ENCODE data around the gene PER1. TPM values are rescaled to one million over a fixed set of nuclear protein-coding genes. Genes with fewer than 3 reads are reported as not detected.

Gene PER1
- total RNA-seq, 4 donors from 2014 or later, result 33.6 to 95.0 (median 56.3) TPM

DNA sequence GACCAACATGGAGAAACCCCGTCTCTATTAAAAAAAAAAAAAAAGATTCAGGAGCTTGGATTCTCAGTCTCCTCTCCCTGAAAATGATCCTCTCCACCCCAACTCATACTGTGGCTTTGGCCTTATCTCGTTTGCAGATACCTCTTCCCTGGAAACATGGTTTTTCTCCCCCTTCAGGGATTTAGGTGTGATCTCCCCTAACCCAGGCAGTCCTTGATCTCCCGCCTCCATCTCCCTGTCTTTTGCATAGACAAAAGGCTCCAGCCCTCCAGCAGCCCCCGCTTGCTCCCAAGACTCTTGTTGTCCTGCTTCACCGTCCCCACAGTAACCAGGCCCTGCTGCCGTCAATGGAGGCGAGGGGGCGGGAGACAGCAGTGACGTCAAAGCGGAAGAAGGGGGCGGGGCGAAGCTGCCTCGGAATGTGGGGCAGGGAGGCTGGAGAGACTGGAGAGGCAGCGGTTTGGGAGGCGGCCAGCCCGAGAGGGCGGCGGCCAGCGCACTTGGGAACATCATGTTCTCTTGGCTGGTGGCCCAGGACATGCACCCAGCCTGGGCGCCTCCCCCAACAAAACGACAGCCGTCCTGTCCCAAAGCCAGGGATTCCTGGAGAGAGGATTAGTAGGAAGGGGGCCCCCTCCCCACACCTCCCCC is 1.9 kb upstream of the PER1 start:
- no peaks in the 10 kb centered on the region for H3K27me3 ChIP-seq
- peak overlapping the region; percentile 66 to 94 (median 82) for H3K4me3 ChIP-seq
- intact Hi-C loops (cut with DNase I), result no loop called here
- H3K4me1 ChIP-seq, result peaks cover 28 to 82% (median 48%) of the 10 kb centered on the region in 3 donors
- 2 to 12% methylated on average over 8 to 11 of the region's 22 CpGs for WGBS, 2 donors
- DNase-seq, result peak; percentile 78
- H3K9me3 ChIP-seq, result no peaks in the 10 kb centered on the region
- TF ChIP-seq, protein P1, sequence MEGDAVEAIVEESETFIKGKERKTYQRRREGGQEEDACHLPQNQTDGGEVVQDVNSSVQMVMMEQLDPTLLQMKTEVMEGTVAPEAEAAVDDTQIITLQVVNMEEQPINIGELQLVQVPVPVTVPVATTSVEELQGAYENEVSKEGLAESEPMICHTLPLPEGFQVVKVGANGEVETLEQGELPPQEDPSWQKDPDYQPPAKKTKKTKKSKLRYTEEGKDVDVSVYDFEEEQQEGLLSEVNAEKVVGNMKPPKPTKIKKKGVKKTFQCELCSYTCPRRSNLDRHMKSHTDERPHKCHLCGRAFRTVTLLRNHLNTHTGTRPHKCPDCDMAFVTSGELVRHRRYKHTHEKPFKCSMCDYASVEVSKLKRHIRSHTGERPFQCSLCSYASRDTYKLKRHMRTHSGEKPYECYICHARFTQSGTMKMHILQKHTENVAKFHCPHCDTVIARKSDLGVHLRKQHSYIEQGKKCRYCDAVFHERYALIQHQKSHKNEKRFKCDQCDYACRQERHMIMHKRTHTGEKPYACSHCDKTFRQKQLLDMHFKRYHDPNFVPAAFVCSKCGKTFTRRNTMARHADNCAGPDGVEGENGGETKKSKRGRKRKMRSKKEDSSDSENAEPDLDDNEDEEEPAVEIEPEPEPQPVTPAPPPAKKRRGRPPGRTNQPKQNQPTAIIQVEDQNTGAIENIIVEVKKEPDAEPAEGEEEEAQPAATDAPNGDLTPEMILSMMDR (IDR thresholded peaks at IDR 0.05), result no peak
- TF ChIP-seq POLR2A (IDR thresholded peaks at IDR 0.05), result peak in 3 of 4 donors; percentile 63 to 89 (median 87)
- H3K27ac ChIP-seq, result peak overlapping the region; percentile 99 to 100 (median 100)
- H3K36me3 ChIP-seq, result peaks cover 15 to 29% (median 23%) of the 10 kb centered on the region in 3 donors

- DNase-seq, result no peak
- Histone ChIP-seq H3K36me3 (peaks cover 21 to 34% (median 29%) of the 10 kb centered on the region in 3 donors), H3K27me3 (no peaks in the 10 kb centered on the region), H3K4me3 (peak overlapping the region; percentile 25 to 94 (median 82)), H3K4me1 (peaks cover 28 to 81% (median 46%) of the 10 kb centered on the region in 3 donors), H3K27ac (peak overlapping the region; percentile 99 to 100 (median 100)), H3K9me3 (no peaks in the 10 kb centered on the region)
- 6% methylated on average over 13 of the region's 13 CpGs for WGBS, 2 donors
- intact Hi-C loops (cut with DNase I), result no loop called here
- TF ChIP-seq POLR2A (IDR thresholded peaks at IDR 0.05), result peak in 3 of 4 donors; percentile 25 to 69 (median 56)
- TF ChIP-seq, protein P1 (IDR thresholded peaks at IDR 0.05), result no peak
Measured at GRCh38 chr17:8153525-8153956, 1.3 kb upstream of the PER1 start.

- TF ChIP-seq, protein P1 (IDR thresholded peaks at IDR 0.05), result no peak
- no peak for TF ChIP-seq POLR2A (IDR thresholded peaks at IDR 0.05)
- peak overlapping the region in 3 of 4 donors; percentile 81 to 94 (median 83) for H3K4me3 ChIP-seq
- peak overlapping the region; percentile 99 to 100 (median 100) for H3K27ac ChIP-seq
- H3K27me3 ChIP-seq, result no peaks in the 10 kb centered on the region
- H3K36me3 ChIP-seq, result peaks cover 26 to 39% (median 34%) of the 10 kb centered on the region in 3 donors
- no peak for DNase-seq
- intact Hi-C loops (cut with DNase I), result no loop called here
- WGBS, 2 donors, result 53 to 61% methylated on average over 7 of the region's 7 CpGs
- H3K9me3 ChIP-seq, result no peaks in the 10 kb centered on the region
- peaks cover 28 to 81% (median 41%) of the 10 kb centered on the region in 3 donors for H3K4me1 ChIP-seq
Measured at GRCh38 chr17:8153031-8153451, 837 bp upstream of the PER1 start.

- Histone ChIP-seq H3K4me3 (peak overlapping the region; percentile 81 to 94 (median 82)), H3K4me1 (peaks cover 28 to 81% (median 31%) of the 10 kb centered on the region in 3 donors), H3K9me3 (no peaks in the 10 kb centered on the region), H3K27ac (peak overlapping the region; percentile 99 to 100 (median 100)), H3K36me3 (peaks cover 39 to 52% (median 47%) of the 10 kb centered on the region in 3 donors), H3K27me3 (no peaks in the 10 kb centered on the region)
- TF ChIP-seq, protein P1 (IDR thresholded peaks at IDR 0.05), result no peak
- TF ChIP-seq POLR2A (IDR thresholded peaks at IDR 0.05), result peak in 1 of 4 donors; percentile 58
- intact Hi-C loops (cut with DNase I), result no loop called here
- no peak for DNase-seq
- WGBS, 2 donors, result 2 to 4% methylated on average over 10 to 13 of the region's 22 CpGs
Measured at GRCh38 chr17:8151641-8152111, 528 bp downstream of the PER1 start.

- WGBS, 2 donors, result 24% methylated on average over 3 of the region's 38 CpGs; no CpG with 5 or more reads in 1 of the 2 donors
- intact Hi-C loops (cut with DNase I), result no loop called here
- Histone ChIP-seq H3K36me3 (peaks cover 44 to 57% (median 52%) of the 10 kb centered on the region in 3 donors), H3K9me3 (no peaks in the 10 kb centered on the region), H3K4me1 (peaks cover 28 to 86% (median 31%) of the 10 kb centered on the region in 3 donors), H3K27ac (peak overlapping the region; percentile 99 to 100 (median 100)), H3K27me3 (no peaks in the 10 kb centered on the region), H3K4me3 (peak overlapping the region; percentile 81 to 94 (median 82))
- DNase-seq, result peak; percentile 47
- TF ChIP-seq POLR2A (IDR thresholded peaks at IDR 0.05), result peak in 2 of 4 donors; percentile 27 to 70
- TF ChIP-seq, protein P1 (IDR thresholded peaks at IDR 0.05), result peak in 1 of 6 experiments; percentile 27
Measured at GRCh38 chr17:8151120-8151640, 1.0 kb downstream of the PER1 start.
